IPS-18a (cell line): ENCODE measurements around the gene TNFRSF6B.

ENCODE experiments used
- H3K27ac ChIP-seq: one replicate; pipeline ENCODE4 v1.5.1; 2013; ENCODE audit warnings: low read length
- H3K27me3 ChIP-seq: one replicate; pipeline ENCODE4 v1.6.1; 2013; ENCODE audit warnings: mild to moderate bottlenecking, low read length; ENCODE audit not compliant: control insufficient read depth, insufficient read depth
- H3K36me3 ChIP-seq: one replicate; pipeline ENCODE4 v1.6.1; 2013; ENCODE audit warnings: low read depth, low read length; ENCODE audit not compliant: control insufficient read depth
- H3K4me1 ChIP-seq: one replicate; pipeline ENCODE4 v1.6.1; 2013; ENCODE audit warnings: low read depth, low read length; ENCODE audit not compliant: control insufficient read depth
- H3K4me3 ChIP-seq: one replicate; pipeline ENCODE4 v1.5.1; 2013; ENCODE audit warnings: low read length
- H3K9ac ChIP-seq: one replicate; pipeline ENCODE4 v1.6.1; 2013; ENCODE audit warnings: mild to moderate bottlenecking, low read length, moderate library complexity
- H3K9me3 ChIP-seq: one replicate; pipeline ENCODE4 v1.6.1; 2013; ENCODE audit warnings: low read depth, low read length; ENCODE audit not compliant: control insufficient read depth

Gene TNFRSF6B

GRCh38 chr20:63734111-63734945 is 37.9 kb downstream of the TNFRSF6B start:
- Histone ChIP-seq H3K9me3 (no peaks in the 10 kb centered on the region), H3K4me3 (no peak overlapping the region), H3K4me1 (no peaks in the 10 kb centered on the region), H3K27me3 (no peaks in the 10 kb centered on the region), H3K27ac (no peak overlapping the region), H3K36me3 (peaks cover 3% of the 10 kb centered on the region), H3K9ac (no peak overlapping the region)

- peaks cover 3% of the 10 kb centered on the region for H3K36me3 ChIP-seq
Measured at GRCh38 chr20:63734946-63735858, 38.8 kb downstream of the TNFRSF6B start.

GRCh38 chr20:63735859-63736718 is 39.6 kb downstream of the TNFRSF6B start, which contains the start of gene LIME1:
TSS of gene LIME1 (plus strand) at chr20:63736664. CDS start at chr20:63737550, 886 bp downstream.
- Histone ChIP-seq H3K27ac (no peak within 1 kb of the TSS), H3K4me1 (no peaks in the 10 kb centered on the region), H3K36me3 (peaks cover 3% of the 10 kb centered on the region), H3K27me3 (no peaks in the 10 kb centered on the region), H3K4me3 (no peak within 1 kb of the TSS), H3K9me3 (no peaks in the 10 kb centered on the region), H3K9ac (no peak within 1 kb of the TSS)

More at GRCh38 chr20:63734946-63735858, 38.8 kb downstream of the TNFRSF6B start:
- no peak overlapping the region for H3K27ac ChIP-seq
- no peak overlapping the region for H3K4me3 ChIP-seq
- no peak overlapping the region for H3K9ac ChIP-seq
- no peaks in the 10 kb centered on the region for H3K9me3 ChIP-seq
- no peaks in the 10 kb centered on the region for H3K27me3 ChIP-seq
- H3K4me1 ChIP-seq, result no peaks in the 10 kb centered on the region

GRCh38 chr20:63736893-63737694 is 40.6 kb downstream of the TNFRSF6B start:
- peaks cover 4% of the 10 kb centered on the region for H3K4me1 ChIP-seq
- peaks cover 3% of the 10 kb centered on the region for H3K36me3 ChIP-seq
- no peak overlapping the region for H3K27ac ChIP-seq
- H3K4me3 ChIP-seq, result no peak overlapping the region
- no peaks in the 10 kb centered on the region for H3K27me3 ChIP-seq
- no peaks in the 10 kb centered on the region for H3K9me3 ChIP-seq
- no peak overlapping the region for H3K9ac ChIP-seq

GRCh38 chr20:63737695-63737944 is 41.2 kb downstream of the TNFRSF6B start:
- Histone ChIP-seq H3K9ac (no peak overlapping the region), H3K4me3 (no peak overlapping the region), H3K4me1 (peaks cover 4% of the 10 kb centered on the region), H3K36me3 (peaks cover 3% of the 10 kb centered on the region), H3K9me3 (no peaks in the 10 kb centered on the region), H3K27ac (no peak overlapping the region), H3K27me3 (no peaks in the 10 kb centered on the region)

GRCh38 chr20:63737945-63738686 is 41.7 kb downstream of the TNFRSF6B start:
- Histone ChIP-seq H3K4me3 (no peak overlapping the region), H3K27me3 (no peaks in the 10 kb centered on the region), H3K9me3 (no peaks in the 10 kb centered on the region), H3K36me3 (peaks cover 3% of the 10 kb centered on the region), H3K4me1 (peaks cover 4% of the 10 kb centered on the region), H3K9ac (no peak overlapping the region), H3K27ac (no peak overlapping the region)

- H3K9me3 ChIP-seq, result no peaks in the 10 kb centered on the region
- H3K4me3 ChIP-seq, result peak overlapping the region; percentile 51
- no peak overlapping the region for H3K27ac ChIP-seq
- H3K27me3 ChIP-seq, result no peaks in the 10 kb centered on the region
- H3K9ac ChIP-seq, result no peak overlapping the region
- H3K4me1 ChIP-seq, result peaks cover 4% of the 10 kb centered on the region
- H3K36me3 ChIP-seq, result peaks cover 5% of the 10 kb centered on the region
Measured at GRCh38 chr20:63738687-63739129, 42.3 kb downstream of the TNFRSF6B start.

- H3K27ac ChIP-seq, result no peak within 1 kb of the TSS
Measured at GRCh38 chr20:63739130-63740069, 42.9 kb downstream of the TNFRSF6B start, which contains the start of gene SLC2A4RG. TSS of gene SLC2A4RG (plus strand) at chr20:63739776. CDS start at chr20:63739913, 137 bp downstream.

GRCh38 chr20:63740070-63740626 is 43.7 kb downstream of the TNFRSF6B start:
- Histone ChIP-seq H3K9me3 (no peaks in the 10 kb centered on the region), H3K9ac (peak overlapping the region; percentile 48), H3K36me3 (peaks cover 5% of the 10 kb centered on the region), H3K27me3 (no peaks in the 10 kb centered on the region), H3K27ac (no peak overlapping the region), H3K4me3 (peak overlapping the region; percentile 75), H3K4me1 (peaks cover 4% of the 10 kb centered on the region)

More at GRCh38 chr20:63739130-63740069, 42.9 kb downstream of the TNFRSF6B start, which contains the start of gene SLC2A4RG:
- H3K9ac ChIP-seq, result peak within 1 kb of the TSS; percentile 48
- peaks cover 4% of the 10 kb centered on the region for H3K4me1 ChIP-seq
- H3K27me3 ChIP-seq, result no peaks in the 10 kb centered on the region
- peaks cover 8% of the 10 kb centered on the region for H3K36me3 ChIP-seq
- H3K4me3 ChIP-seq, result peak within 1 kb of the TSS; percentile 75
- no peaks in the 10 kb centered on the region for H3K9me3 ChIP-seq
